ENCODE results near the gene TMLHE. TPM values are rescaled to one million over a fixed set of nuclear protein-coding genes. Genes with fewer than 3 reads are reported as not detected.
A peak's percentile ranks its signal among the peaks of the same experiment; 100 is the strongest.

The TMLHE gene
- total and polyA plus RNA-seq, 10 of the 15 experiments (the other 5 are each of a cell fraction or from before 2014, with no cell fraction given) = 7.1 to 21.7 (median 13.6) TPM

DNA sequence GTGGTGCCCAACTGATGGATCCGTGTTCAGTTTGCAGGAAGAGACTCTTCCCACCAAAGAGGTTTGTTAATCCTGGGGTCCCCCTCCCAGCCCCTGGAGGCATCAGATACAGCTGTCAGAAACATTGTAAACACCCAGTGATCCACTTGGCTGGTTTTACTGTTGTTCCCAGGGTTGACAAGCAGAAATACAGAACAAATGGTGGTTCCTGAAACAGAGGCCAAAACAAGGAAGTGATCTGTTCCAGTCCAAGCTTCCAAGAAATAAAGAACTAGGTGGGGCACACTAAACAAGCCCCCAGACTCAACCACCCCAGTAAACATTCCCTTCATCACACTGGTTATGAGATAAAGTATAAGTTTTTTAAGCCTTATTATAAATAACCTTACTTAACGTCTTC lies 1.4 kb downstream of the TMLHE start:
- H3K36me3 ChIP-seq (ENCODE audit: control insufficient read depth in 2 of 2, insufficient read depth in 2 of 2, low read length in 1 of 2) = no peaks in the 10 kb centered on the region
- 19% methylated on average over 2 of the region's 2 CpGs for WGBS (ENCODE audit: insufficient coverage, insufficient replicate concordance, low lambda C conversion rate, missing lambda C conversion rate)
- POLR2A ChIA-PET = interaction anchor here (1.0 kb wide), 1 partner anchor 395 kb away, joined by 3 read pairs; the partner anchor contains the start of gene VBP1
- H3K4me1 ChIP-seq (ENCODE audit: control insufficient read depth, insufficient read depth, low read length) = no peaks in the 10 kb centered on the region
- peaks cover 11% of the 10 kb centered on the region for H3K79me2 ChIP-seq (ENCODE audit: control insufficient read depth, insufficient read depth, low read length)
- DNase-seq (ENCODE audit: low read depth, low spot score) = no peak
- H4K20me1 ChIP-seq (ENCODE audit: control insufficient read depth, insufficient read depth) = no peaks in the 10 kb centered on the region
- RAD21 ChIA-PET (ENCODE audit: unreplicated experiment) = no interaction called here
- no peak overlapping the region for H2AFZ ChIP-seq (ENCODE audit: control insufficient read depth, low read depth, low read length)
- in situ Hi-C loops (cut with MboI) (no loop called here), intact Hi-C loops (cut with micrococcal nuclease; ENCODE audit: unreplicated experiment) (no loop called here)
- SMC1A ChIA-PET (ENCODE audit: uncharacterized antibody, unreplicated experiment) = no interaction called here
- no peaks in the 10 kb centered on the region for H3K27me3 ChIP-seq (replicated peaks in 1 of 2; ENCODE audit: control insufficient read depth in 2 of 2, insufficient read depth in 2 of 2, low read length in 1 of 2)
- no peak for FAIRE-seq
- peak; percentile 12 for ATAC-seq
- 0 out of 2 replicates have a peak overlapping the region, but pooled peaks have one; percentile 88 for H3K9ac ChIP-seq (ENCODE audit: control insufficient read depth, insufficient read depth, low read length)
- BruUV-seq (replicated peaks) = no TSS peak
- H3K4me3 ChIP-seq = peak overlapping the region; percentile 68; the same call in 1 of the 2 replicates
- no peak overlapping the region for H3K27ac ChIP-seq (ENCODE audit: control insufficient read depth, insufficient read depth)
- CTCF ChIA-PET = no interaction called here
- peak overlapping the region; percentile 62; the same call in 1 of the 2 replicates for H3K4me2 ChIP-seq (ENCODE audit: control insufficient read depth, insufficient read depth)
- peak; percentile 8; the same call in 1 of the 2 replicates for TF ChIP-seq SPI1 (IDR thresholded peaks at IDR 0.05; ENCODE audit: borderline replicate concordance, insufficient read depth, low read depth, low read length)
- TF ChIP-seq SRF (IDR thresholded peaks at IDR 0.05; ENCODE audit: low read depth in 2 of 2, low read length in 2 of 2) = no peak
- TF ChIP-seq, protein P1, sequence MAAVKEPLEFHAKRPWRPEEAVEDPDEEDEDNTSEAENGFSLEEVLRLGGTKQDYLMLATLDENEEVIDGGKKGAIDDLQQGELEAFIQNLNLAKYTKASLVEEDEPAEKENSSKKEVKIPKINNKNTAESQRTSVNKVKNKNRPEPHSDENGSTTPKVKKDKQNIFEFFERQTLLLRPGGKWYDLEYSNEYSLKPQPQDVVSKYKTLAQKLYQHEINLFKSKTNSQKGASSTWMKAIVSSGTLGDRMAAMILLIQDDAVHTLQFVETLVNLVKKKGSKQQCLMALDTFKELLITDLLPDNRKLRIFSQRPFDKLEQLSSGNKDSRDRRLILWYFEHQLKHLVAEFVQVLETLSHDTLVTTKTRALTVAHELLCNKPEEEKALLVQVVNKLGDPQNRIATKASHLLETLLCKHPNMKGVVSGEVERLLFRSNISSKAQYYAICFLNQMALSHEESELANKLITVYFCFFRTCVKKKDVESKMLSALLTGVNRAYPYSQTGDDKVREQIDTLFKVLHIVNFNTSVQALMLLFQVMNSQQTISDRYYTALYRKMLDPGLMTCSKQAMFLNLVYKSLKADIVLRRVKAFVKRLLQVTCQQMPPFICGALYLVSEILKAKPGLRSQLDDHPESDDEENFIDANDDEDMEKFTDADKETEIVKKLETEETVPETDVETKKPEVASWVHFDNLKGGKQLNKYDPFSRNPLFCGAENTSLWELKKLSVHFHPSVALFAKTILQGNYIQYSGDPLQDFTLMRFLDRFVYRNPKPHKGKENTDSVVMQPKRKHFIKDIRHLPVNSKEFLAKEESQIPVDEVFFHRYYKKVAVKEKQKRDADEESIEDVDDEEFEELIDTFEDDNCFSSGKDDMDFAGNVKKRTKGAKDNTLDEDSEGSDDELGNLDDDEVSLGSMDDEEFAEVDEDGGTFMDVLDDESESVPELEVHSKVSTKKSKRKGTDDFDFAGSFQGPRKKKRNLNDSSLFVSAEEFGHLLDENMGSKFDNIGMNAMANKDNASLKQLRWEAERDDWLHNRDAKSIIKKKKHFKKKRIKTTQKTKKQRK (IDR thresholded peaks at IDR 0.05; ENCODE audit: low read depth, low read length) = no peak
- TF ChIP-seq, protein P2, sequence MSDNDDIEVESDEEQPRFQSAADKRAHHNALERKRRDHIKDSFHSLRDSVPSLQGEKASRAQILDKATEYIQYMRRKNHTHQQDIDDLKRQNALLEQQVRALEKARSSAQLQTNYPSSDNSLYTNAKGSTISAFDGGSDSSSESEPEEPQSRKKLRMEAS (IDR thresholded peaks at IDR 0.05; ENCODE audit: low read depth, low read length) = no peak
- no peak for TF ChIP-seq SMAD5 (IDR thresholded peaks at IDR 0.05; ENCODE audit: low read depth)
- TF ChIP-seq, protein P3, sequence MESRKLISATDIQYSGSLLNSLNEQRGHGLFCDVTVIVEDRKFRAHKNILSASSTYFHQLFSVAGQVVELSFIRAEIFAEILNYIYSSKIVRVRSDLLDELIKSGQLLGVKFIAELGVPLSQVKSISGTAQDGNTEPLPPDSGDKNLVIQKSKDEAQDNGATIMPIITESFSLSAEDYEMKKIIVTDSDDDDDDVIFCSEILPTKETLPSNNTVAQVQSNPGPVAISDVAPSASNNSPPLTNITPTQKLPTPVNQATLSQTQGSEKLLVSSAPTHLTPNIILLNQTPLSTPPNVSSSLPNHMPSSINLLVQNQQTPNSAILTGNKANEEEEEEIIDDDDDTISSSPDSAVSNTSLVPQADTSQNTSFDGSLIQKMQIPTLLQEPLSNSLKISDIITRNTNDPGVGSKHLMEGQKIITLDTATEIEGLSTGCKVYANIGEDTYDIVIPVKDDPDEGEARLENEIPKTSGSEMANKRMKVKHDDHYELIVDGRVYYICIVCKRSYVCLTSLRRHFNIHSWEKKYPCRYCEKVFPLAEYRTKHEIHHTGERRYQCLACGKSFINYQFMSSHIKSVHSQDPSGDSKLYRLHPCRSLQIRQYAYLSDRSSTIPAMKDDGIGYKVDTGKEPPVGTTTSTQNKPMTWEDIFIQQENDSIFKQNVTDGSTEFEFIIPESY (IDR thresholded peaks at IDR 0.05) = no peak
- TF ChIP-seq EGR1 (IDR thresholded peaks at IDR 0.05; ENCODE audit: borderline replicate concordance in 1 of 2, low read depth in 2 of 2, low read length in 2 of 2) = no peak
- H3K9me3 ChIP-seq (replicated peaks; ENCODE audit: control insufficient read depth, insufficient read depth, low read length) = no peaks in the 10 kb centered on the region; the same call in 2 of the 3 replicates

Data from GM12878 (cell line).